Middle frontal gyrus (tissue), 1 donor: ENCODE measurements around the gene GPR143.
"Not testable (repeated sequence)": the region's sequence is repeated elsewhere in the genome, so short reads cannot be mapped to it uniquely, and the experiment has no call there.

Source experiments
- DNase-seq: peaks from one replicate; pipeline ENCODE4 v3.0.0-alpha.2; 2015; ENCODE audit warnings: low spot score; ENCODE audit errors: extremely low spot score

Gene GPR143

GRCh38 chrX:9768321-9768839, 2.7 kb upstream of the GPR143 start:
- DNase-seq: not testable (repeated sequence)

GRCh38 chrX:9767375-9767774, 1.7 kb upstream of the GPR143 start:
- DNase-seq: no peak

GRCh38 chrX:9765072-9765736, 443 bp downstream of the GPR143 start:
- no peak for DNase-seq

- DNase-seq: no peak
Measured at GRCh38 chrX:9759337-9759736, 6.3 kb downstream of the GPR143 start.

- DNase-seq: no peak
Measured at GRCh38 chrX:9758021-9758638, 7.5 kb downstream of the GPR143 start.

- no peak for DNase-seq
Measured at GRCh38 chrX:9757366-9757765, 8.3 kb downstream of the GPR143 start.

- DNase-seq: no peak
Measured at GRCh38 chrX:9749146-9749692, 16.4 kb downstream of the GPR143 start.

GRCh38 chrX:9747644-9748043, 18.0 kb downstream of the GPR143 start:
- no peak for DNase-seq

GRCh38 chrX:9746148-9746888, 19.3 kb downstream of the GPR143 start:
- DNase-seq: no peak

GRCh38 chrX:9745417-9746115, 20.1 kb downstream of the GPR143 start:
- DNase-seq: no peak

- no peak for DNase-seq
Measured at GRCh38 chrX:9739130-9739529, 26.5 kb downstream of the GPR143 start.

GRCh38 chrX:9738151-9738550, 27.5 kb downstream of the GPR143 start:
- no peak for DNase-seq

GRCh38 chrX:9737363-9737762, 28.3 kb downstream of the GPR143 start:
- DNase-seq: no peak

GRCh38 chrX:9730752-9731151, 34.9 kb downstream of the GPR143 start:
- no peak for DNase-seq

- no peak for DNase-seq
Measured at GRCh38 chrX:9730078-9730477, 35.6 kb downstream of the GPR143 start.

- no peak for DNase-seq
Measured at GRCh38 chrX:9729171-9729885, 36.3 kb downstream of the GPR143 start.

GRCh38 chrX:9728261-9728660, 37.4 kb downstream of the GPR143 start:
- DNase-seq: no peak

- no peak for DNase-seq
Measured at GRCh38 chrX:9724711-9725110, 40.9 kb downstream of the GPR143 start.

- no peak for DNase-seq
Measured at GRCh38 chrX:9717376-9717775, 48.3 kb downstream of the GPR143 start.

GRCh38 chrX:9710332-9710731, 55.3 kb downstream of the GPR143 start:
- DNase-seq: no peak
